ENCODE results near the gene GJD3. TPM values are rescaled to one million over a fixed set of nuclear protein-coding genes. Genes with fewer than 3 reads are reported as not detected.

Gene GJD3
- polyA plus RNA-seq, 1 experiment = 0.56 TPM

DNA sequence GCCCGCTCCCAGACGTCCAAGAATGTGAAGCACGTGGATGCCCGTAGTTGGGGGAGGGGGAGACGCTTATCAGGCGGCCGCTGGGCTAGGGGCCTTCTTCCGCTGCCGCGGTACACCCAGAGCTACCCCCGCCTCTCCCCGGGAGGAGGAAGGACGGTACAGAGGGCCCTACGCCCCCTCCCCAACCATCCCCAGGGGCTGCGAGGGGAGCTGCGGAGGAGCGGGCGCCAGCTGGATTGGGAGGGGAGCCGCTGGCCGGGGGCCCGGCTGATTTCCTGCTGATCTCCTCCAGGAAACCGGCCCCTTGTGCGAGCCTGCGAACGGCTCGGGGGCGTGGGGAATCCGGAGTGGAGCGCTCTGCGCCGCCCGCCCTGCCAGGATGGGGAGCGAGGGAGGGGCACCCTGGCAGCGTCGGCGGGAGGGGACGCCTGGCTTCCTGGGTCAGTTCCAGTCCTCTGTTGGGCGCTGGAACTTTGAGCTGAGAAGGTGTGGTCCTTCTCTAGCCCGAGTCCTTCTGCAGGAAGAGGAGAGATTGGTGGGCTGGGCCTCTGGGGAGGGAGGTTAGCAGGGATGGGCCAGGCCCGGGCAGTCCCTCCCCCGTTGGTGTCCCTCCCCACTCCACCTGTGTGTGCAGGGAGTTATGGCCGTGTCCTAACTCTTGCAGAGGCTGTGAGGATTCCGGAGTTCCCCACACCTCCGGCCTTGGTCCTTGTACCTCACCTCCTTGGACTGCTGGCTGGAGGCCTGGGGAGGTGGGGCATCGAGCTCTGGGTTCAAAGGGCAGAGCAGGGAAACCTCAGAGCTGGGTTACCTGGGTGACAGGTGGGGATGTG, 19.2 kb downstream of the GJD3 start:
- H3K4me3 ChIP-seq (ENCODE audit: low read depth, low read length) = peak overlapping the region; percentile 84
- CTCF ChIA-PET = interaction anchor here (0.7 to 28.2 kb wide), 7 partner anchors 9 to 189 kb away, joined by 3 to 762 read pairs (median 5); partner anchors contain the start of gene RARA
- H3K36me3 ChIP-seq (ENCODE audit: control insufficient read depth, insufficient read depth, low read length) = peaks cover 20% of the 10 kb centered on the region
- no peaks in the 10 kb centered on the region for H3K27me3 ChIP-seq (ENCODE audit: control insufficient read depth, insufficient read depth, low read length)
- POLR2A ChIA-PET = interaction anchor here (0.6 to 1.1 kb wide), 2 partner anchors 38 to 143 kb away, joined by 3 to 5 read pairs; no protein-coding TSS in a partner anchor
- TF ChIP-seq, protein P1, sequence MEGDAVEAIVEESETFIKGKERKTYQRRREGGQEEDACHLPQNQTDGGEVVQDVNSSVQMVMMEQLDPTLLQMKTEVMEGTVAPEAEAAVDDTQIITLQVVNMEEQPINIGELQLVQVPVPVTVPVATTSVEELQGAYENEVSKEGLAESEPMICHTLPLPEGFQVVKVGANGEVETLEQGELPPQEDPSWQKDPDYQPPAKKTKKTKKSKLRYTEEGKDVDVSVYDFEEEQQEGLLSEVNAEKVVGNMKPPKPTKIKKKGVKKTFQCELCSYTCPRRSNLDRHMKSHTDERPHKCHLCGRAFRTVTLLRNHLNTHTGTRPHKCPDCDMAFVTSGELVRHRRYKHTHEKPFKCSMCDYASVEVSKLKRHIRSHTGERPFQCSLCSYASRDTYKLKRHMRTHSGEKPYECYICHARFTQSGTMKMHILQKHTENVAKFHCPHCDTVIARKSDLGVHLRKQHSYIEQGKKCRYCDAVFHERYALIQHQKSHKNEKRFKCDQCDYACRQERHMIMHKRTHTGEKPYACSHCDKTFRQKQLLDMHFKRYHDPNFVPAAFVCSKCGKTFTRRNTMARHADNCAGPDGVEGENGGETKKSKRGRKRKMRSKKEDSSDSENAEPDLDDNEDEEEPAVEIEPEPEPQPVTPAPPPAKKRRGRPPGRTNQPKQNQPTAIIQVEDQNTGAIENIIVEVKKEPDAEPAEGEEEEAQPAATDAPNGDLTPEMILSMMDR (IDR thresholded peaks at IDR 0.05; ENCODE audit: insufficient read depth, low read depth, low read length) = no peak
- DNase-seq (ENCODE audit: low read depth) = no peak

DNA sequence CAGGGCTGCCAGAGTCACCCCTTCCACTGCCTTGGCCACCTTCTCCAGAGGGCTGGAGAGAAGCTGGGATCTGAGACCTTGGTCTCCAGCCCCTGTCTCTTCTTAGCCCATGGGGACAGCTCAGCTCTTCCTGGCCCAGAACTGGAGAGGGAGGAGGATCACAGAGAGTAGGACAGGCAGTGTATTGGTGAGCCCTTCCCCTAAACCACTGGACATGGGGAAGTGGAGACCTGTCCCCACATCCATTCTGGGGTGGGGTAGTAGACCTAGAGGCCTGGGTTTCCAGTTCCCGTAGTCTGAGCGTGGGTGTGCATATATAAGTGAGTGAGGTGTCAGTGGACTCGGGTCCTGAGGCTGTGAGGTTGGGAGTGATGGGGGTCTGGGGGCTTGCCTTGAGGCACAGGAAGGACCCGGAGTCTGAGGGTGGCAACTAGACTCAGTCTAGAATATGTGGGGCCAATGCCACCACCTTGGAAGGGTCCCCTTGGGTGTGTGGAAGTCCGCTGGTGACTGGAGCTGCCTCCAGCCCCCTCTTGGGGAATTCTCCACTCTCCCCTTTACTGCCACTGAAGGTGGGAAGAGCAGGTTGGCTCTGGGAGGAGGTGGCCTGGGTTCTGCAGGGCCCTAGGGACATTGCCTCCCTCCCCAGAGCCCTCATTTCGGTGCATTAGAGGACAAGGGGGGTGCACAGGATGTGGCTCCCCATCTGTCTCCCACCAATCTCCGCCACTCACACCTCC, 19.9 kb downstream of the GJD3 start:
- TF ChIP-seq, protein P1 (IDR thresholded peaks at IDR 0.05; ENCODE audit: insufficient read depth, low read depth, low read length) = no peak
- DNase-seq (ENCODE audit: low read depth) = no peak
- Histone ChIP-seq H3K36me3 (ENCODE audit: control insufficient read depth, insufficient read depth, low read length) (peaks cover 15% of the 10 kb centered on the region), H3K27me3 (ENCODE audit: control insufficient read depth, insufficient read depth, low read length) (no peaks in the 10 kb centered on the region), H3K4me3 (ENCODE audit: low read depth, low read length) (peak overlapping the region; percentile 84)
- ChIA-PET CTCF (interaction anchor here (1.0 to 28.2 kb wide), 7 partner anchors 10 to 216 kb away, joined by 3 to 762 read pairs (median 16); partner anchors contain the start of gene RARA), POLR2A (no interaction called here)

DNA sequence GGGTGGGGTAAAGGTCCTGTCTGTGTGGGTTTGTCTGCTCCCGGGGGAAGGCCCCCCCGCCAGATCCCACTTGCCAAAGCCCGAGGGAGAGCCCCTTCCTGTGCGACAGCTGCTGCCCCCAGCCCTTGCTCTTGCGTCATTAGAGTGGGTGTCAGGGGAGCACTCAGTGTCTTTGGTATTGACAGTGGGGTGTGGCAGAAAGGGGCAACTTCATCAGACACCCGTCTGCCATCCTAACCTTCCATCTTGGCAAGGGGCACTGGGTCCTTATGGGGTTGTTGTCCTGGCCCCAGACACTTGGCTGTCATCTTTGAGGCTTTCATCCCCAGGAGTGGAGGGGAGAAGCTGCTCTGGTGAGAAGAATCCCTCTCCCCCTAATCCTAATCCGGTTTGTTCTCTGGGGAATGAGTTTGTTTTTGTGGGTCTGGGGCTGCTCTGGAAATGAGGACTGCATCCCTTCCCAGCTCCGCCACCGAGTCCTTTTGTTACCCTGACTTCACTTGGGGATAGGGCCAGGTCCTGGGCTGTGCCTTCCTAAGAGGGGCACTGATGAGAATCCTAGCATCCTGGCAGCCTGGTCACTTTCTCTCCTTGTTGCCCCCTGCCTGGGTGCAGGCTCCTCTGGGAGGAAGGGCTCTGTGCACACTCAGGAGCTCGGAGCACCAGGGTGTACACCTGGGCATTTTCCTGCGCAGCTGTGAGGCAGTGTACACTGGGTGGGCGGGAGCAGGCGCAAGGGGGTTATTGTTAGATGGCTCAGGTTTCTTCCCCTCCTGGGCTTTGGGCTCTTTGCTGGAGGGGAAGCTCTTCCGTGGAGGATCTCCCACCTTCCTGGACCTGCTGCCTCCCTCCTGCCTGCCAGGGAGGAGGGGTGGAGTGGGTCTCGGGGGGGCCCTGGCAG, 21.1 kb downstream of the GJD3 start:
- CTCF ChIA-PET = interaction anchor here (0.6 to 28.2 kb wide), 8 partner anchors 10 to 217 kb away, joined by 3 to 762 read pairs (median 5); partner anchors contain the start of gene RARA
- no peak for DNase-seq (ENCODE audit: low read depth)

DNA sequence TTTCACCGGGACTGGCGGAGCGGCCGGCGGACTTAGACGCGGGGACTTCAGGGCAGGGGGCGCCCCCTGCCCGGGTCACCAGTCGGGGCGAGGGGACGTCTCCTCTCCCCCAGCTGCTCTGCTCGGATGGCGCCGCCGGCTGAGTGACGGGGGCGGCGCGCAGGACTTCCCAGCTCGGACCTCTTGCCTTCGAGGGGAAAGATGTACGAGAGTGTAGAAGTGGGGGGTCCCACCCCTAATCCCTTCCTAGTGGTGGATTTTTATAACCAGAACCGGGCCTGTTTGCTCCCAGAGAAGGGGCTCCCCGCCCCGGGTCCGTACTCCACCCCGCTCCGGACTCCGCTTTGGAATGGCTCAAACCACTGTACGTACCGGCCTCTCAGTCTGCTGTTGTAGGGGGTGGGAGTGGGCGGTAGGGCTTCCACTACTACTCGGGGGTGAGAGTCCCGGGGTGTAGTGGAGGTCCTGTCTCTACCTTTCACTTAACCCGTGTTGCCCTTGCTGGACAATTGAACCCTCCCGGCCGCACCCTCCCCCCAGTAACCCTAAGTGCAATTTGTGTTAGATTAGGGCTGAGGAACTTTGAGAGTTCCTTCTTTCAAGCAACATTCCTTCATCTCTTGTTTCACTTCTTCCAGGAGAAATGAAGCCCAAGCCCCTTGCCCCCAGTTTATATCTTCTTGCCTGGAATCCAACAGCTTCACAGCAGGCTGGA, 21.9 kb downstream of the GJD3 start:
- TF ChIP-seq, protein P1 (IDR thresholded peaks at IDR 0.05; ENCODE audit: insufficient read depth, low read depth, low read length) = no peak
- POLR2A ChIA-PET = interaction anchor here (0.6 to 1.1 kb wide), 2 partner anchors 20 to 35 kb away, joined by 5 to 6 read pairs; no protein-coding TSS in a partner anchor
- DNase-seq (ENCODE audit: low read depth) = no peak
- Histone ChIP-seq H3K36me3 (ENCODE audit: control insufficient read depth, insufficient read depth, low read length) (peaks cover 1% of the 10 kb centered on the region), H3K4me3 (ENCODE audit: low read depth, low read length) (peak overlapping the region; percentile 84), H3K27me3 (ENCODE audit: control insufficient read depth, insufficient read depth, low read length) (no peaks in the 10 kb centered on the region)
- CTCF ChIA-PET = interaction anchor here (0.6 to 28.2 kb wide), 6 partner anchors 9 to 190 kb away, joined by 3 to 762 read pairs (median 6); partner anchors contain the start of gene RARA

More for the DNA sequence above, 21.1 kb downstream of the GJD3 start:
- Histone ChIP-seq H3K27me3 (ENCODE audit: control insufficient read depth, insufficient read depth, low read length) (no peaks in the 10 kb centered on the region), H3K36me3 (ENCODE audit: control insufficient read depth, insufficient read depth, low read length) (peaks cover 4% of the 10 kb centered on the region), H3K4me3 (ENCODE audit: low read depth, low read length) (peak overlapping the region; percentile 84)
- TF ChIP-seq, protein P1 (IDR thresholded peaks at IDR 0.05; ENCODE audit: insufficient read depth, low read depth, low read length) = no peak
- POLR2A ChIA-PET = no interaction called here
